Adrenal gland (tissue), 5 donors: ENCODE results near the gene ZPBP2.

Source experiments
- POLR2A ChIP-seq, 2 donors: fragments of 450-650 bp; IDR thresholded peaks; one replicate each; pipeline ENCODE4 v1.6.1; 2017; ENCODE audit warnings: antibody characterized with exemption in 2 of 2, mild to moderate bottlenecking in 2 of 2, moderate library complexity in 1 of 2
- TF ChIP-seq, protein P1 (sequence below), 6 experiments: fragments of 450-650 bp in 4 of 6; fragments of 200-600 bp in 2 of 6; sonication (generic) in 1 of 6; IDR thresholded peaks; 1 replicate in 5 of 6; 2 replicates in 1 of 6; pipeline versions ENCODE4 v1.5.1 to v1.8.0; 2016 to 2021; ENCODE audit warnings: antibody characterized with exemption in 6 of 6, mild to moderate bottlenecking in 2 of 6, moderate library complexity in 1 of 6
- donor health status: DM: no; HTN: no; CAD: no.

DNA sequence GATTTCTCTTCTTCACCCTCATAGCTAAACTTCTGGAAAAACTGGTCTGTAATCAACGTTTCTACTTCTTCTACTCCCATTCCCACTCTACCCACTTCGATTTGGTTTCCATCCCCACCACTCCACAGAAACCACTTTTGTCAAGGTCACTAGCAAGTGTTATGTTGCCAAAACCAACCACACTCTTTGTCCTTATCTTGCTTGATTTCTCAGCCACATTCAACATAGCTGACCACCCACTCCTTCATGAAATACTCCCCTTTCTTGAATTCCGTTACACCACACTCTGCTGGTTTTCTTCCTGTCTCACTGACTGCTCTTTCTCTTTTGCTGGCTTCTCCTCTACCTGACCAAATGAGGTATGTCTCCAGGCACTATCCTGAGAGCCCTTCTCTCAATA is 15.8 kb upstream of the ZPBP2 start:
- TF ChIP-seq, protein P1, sequence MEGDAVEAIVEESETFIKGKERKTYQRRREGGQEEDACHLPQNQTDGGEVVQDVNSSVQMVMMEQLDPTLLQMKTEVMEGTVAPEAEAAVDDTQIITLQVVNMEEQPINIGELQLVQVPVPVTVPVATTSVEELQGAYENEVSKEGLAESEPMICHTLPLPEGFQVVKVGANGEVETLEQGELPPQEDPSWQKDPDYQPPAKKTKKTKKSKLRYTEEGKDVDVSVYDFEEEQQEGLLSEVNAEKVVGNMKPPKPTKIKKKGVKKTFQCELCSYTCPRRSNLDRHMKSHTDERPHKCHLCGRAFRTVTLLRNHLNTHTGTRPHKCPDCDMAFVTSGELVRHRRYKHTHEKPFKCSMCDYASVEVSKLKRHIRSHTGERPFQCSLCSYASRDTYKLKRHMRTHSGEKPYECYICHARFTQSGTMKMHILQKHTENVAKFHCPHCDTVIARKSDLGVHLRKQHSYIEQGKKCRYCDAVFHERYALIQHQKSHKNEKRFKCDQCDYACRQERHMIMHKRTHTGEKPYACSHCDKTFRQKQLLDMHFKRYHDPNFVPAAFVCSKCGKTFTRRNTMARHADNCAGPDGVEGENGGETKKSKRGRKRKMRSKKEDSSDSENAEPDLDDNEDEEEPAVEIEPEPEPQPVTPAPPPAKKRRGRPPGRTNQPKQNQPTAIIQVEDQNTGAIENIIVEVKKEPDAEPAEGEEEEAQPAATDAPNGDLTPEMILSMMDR (IDR thresholded peaks at IDR 0.05), result no peak
- TF ChIP-seq POLR2A (IDR thresholded peaks at IDR 0.05), result no peak
